HL-60 (cell line): ENCODE measurements around the gene KRTAP4-7.

Experiments used
- DNase-seq, 2 experiments: peaks; one replicate each; pipeline ENCODE4 v3.0.0-alpha.2; 2010 to 2020; ENCODE audit warnings: low read depth in 1 of 2, low spot score in 1 of 2
- H3K27ac ChIP-seq: fragments of 250-450 bp; sonication (Bioruptor Pico); replicated peaks from 2 replicates; pipeline ENCODE4 v1.5.1; 2020; ENCODE audit warnings: mild to moderate bottlenecking, moderate library complexity
- H3K27me3 ChIP-seq: fragments of 250-450 bp; sonication (Bioruptor Pico); 2 replicates; pipeline ENCODE4 v1.5.1; 2021; ENCODE audit warnings: mild to moderate bottlenecking, moderate library complexity; ENCODE audit not compliant: insufficient read depth, poor library complexity, severe bottlenecking
- H3K4me3 ChIP-seq: replicated peaks from 2 replicates; pipeline ENCODE4 v1.5.1; 2011; ENCODE audit warnings: mild to moderate bottlenecking, control low read depth, low read length; ENCODE audit not compliant: insufficient read depth
- GABPA ChIP-seq: IDR thresholded peaks from 2 replicates; pipeline ENCODE4 v1.6.1; 2012; ENCODE audit warnings: low read depth
- POLR2AphosphoS5 ChIP-seq: IDR thresholded peaks from 2 replicates; pipeline ENCODE4 v1.6.1; 2012; ENCODE audit warnings: low read depth
- SPI1 ChIP-seq: IDR thresholded peaks from 2 replicates; pipeline ENCODE4 v1.6.1; 2012; ENCODE audit warnings: low read depth, mild to moderate bottlenecking, borderline replicate concordance
- TF ChIP-seq, protein P1 (sequence below): IDR thresholded peaks from one replicate; pipeline ENCODE4 v1.5.1; 2011; ENCODE audit warnings: low read length, control low read depth, inconsistent platforms; ENCODE audit not compliant: insufficient read depth
- TF ChIP-seq, protein P2 (sequence below): IDR thresholded peaks from 2 replicates; pipeline ENCODE4 v1.6.1; 2012; ENCODE audit warnings: low read depth; ENCODE audit not compliant: insufficient replicate concordance

Gene KRTAP4-7

DNA sequence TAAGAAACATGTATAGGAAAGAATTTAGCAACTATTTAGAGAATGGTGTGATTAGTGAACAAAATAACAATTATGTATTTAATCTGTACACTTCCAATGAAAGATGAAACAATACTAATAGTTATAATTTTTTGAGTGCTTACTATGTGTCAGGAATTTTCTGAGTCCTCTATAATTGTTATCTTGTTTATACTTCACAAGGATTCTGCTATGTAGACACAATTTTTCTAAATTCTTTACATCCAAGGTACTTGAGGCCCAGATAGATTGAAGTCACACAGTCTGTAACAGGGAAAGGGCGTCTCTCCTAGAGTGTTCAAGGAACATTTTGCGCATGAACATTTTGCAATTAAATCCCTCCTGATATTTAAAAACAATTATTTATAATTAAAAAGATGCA, 41.1 kb downstream of the KRTAP4-7 start:
- Histone ChIP-seq H3K4me3 (no peak overlapping the region), H3K27me3 (no peaks in the 10 kb centered on the region), H3K27ac (no peak overlapping the region)
- DNase-seq, result no peak
- TF ChIP-seq GABPA (no peak), SPI1 (no peak), POLR2AphosphoS5 (no peak)
- TF ChIP-seq, protein P1, sequence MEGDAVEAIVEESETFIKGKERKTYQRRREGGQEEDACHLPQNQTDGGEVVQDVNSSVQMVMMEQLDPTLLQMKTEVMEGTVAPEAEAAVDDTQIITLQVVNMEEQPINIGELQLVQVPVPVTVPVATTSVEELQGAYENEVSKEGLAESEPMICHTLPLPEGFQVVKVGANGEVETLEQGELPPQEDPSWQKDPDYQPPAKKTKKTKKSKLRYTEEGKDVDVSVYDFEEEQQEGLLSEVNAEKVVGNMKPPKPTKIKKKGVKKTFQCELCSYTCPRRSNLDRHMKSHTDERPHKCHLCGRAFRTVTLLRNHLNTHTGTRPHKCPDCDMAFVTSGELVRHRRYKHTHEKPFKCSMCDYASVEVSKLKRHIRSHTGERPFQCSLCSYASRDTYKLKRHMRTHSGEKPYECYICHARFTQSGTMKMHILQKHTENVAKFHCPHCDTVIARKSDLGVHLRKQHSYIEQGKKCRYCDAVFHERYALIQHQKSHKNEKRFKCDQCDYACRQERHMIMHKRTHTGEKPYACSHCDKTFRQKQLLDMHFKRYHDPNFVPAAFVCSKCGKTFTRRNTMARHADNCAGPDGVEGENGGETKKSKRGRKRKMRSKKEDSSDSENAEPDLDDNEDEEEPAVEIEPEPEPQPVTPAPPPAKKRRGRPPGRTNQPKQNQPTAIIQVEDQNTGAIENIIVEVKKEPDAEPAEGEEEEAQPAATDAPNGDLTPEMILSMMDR, result no peak
- TF ChIP-seq, protein P2, sequence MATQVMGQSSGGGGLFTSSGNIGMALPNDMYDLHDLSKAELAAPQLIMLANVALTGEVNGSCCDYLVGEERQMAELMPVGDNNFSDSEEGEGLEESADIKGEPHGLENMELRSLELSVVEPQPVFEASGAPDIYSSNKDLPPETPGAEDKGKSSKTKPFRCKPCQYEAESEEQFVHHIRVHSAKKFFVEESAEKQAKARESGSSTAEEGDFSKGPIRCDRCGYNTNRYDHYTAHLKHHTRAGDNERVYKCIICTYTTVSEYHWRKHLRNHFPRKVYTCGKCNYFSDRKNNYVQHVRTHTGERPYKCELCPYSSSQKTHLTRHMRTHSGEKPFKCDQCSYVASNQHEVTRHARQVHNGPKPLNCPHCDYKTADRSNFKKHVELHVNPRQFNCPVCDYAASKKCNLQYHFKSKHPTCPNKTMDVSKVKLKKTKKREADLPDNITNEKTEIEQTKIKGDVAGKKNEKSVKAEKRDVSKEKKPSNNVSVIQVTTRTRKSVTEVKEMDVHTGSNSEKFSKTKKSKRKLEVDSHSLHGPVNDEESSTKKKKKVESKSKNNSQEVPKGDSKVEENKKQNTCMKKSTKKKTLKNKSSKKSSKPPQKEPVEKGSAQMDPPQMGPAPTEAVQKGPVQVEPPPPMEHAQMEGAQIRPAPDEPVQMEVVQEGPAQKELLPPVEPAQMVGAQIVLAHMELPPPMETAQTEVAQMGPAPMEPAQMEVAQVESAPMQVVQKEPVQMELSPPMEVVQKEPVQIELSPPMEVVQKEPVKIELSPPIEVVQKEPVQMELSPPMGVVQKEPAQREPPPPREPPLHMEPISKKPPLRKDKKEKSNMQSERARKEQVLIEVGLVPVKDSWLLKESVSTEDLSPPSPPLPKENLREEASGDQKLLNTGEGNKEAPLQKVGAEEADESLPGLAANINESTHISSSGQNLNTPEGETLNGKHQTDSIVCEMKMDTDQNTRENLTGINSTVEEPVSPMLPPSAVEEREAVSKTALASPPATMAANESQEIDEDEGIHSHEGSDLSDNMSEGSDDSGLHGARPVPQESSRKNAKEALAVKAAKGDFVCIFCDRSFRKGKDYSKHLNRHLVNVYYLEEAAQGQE, result no peak

DNA sequence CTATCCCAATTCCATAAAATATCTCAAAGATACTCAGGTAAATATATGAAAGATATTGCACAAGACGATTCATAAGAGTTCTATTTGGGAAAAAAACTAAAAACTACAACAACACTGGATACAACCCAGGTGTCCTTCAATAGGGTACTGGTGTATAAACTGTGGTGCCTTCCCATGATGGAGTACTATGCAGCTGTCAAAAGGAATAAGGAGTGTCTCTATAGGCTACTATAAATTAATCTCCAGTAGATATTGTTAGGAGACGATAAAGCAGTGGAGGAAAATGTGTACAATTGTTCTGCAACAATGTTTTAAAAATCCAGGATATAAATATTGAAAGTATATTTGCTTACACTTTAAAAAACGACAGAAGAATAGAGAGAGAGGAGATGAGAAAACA, 42.5 kb downstream of the KRTAP4-7 start:
- TF ChIP-seq, protein P1, result no peak
- TF ChIP-seq SPI1 (no peak), GABPA (no peak), POLR2AphosphoS5 (no peak)
- TF ChIP-seq, protein P2, result no peak
- Histone ChIP-seq H3K27ac (no peak overlapping the region), H3K4me3 (no peak overlapping the region), H3K27me3 (no peaks in the 10 kb centered on the region)
- no peak for DNase-seq

DNA sequence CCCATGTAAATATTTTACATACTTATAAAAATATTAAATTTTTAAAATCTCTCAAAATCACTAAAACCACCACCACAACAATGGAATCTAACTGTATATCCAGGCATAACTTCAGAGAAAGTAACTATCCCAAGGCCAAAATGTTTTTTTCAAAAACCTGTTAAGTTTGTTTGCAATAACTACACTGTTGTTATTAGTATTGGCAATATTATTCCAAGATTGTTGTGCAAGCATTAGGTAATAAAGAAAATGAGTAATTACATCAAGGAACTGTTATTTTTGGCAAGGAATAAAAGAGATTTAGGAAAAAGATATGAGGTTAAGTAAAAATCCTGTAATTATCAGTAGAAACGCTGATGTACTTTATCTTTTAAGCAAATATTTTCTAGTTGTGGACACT, 43.4 kb downstream of the KRTAP4-7 start:
- Histone ChIP-seq H3K27me3 (no peaks in the 10 kb centered on the region), H3K27ac (no peak overlapping the region), H3K4me3 (no peak overlapping the region)
- TF ChIP-seq, protein P2, result no peak
- TF ChIP-seq, protein P1, result no peak
- TF ChIP-seq GABPA, result no peak
- TF ChIP-seq POLR2AphosphoS5, result no peak
- TF ChIP-seq SPI1, result no peak
- no peak for DNase-seq
